Adrenal gland (tissue), 12 donors: Measurements from ENCODE around the gene USP10. TPM values are rescaled to one million over a fixed set of nuclear protein-coding genes. Genes with fewer than 3 reads are reported as not detected.

Experiments used
- DNase-seq, 7 donors: peaks; one replicate each; pipeline ENCODE4 v3.0.0-alpha.2; 2019 to 2020
- H3K27ac ChIP-seq, 5 donors: fragments of 200-600 bp; sonication (generic) in 4 of 5; 1 replicate in 3 of 5; 2 replicates in 2 of 5; pipeline versions ENCODE4 v1.5.1 to v1.8.0; 2016 to 2020; ENCODE audit warnings: mild to moderate bottlenecking in 1 of 5
- H3K27me3 ChIP-seq: fragments of 200-600 bp; 2 replicates; pipeline ENCODE4 v1.8.0; 2021
- H3K36me3 ChIP-seq, 2 donors: fragments of 200-600 bp; replicated peaks in 1 of 2; 1 replicate in 1 of 2; 2 replicates in 1 of 2; pipeline versions ENCODE4 v1.5.1 to v1.8.0; 2018 to 2022
- H3K4me1 ChIP-seq, 2 donors: fragments of 200-600 bp; replicated peaks in 1 of 2; 1 replicate in 1 of 2; 2 replicates in 1 of 2; pipeline versions ENCODE4 v1.5.1 to v1.8.0; 2018 to 2021
- H3K4me3 ChIP-seq, 4 donors: fragments of 200-600 bp; sonication (generic) in 3 of 4; one replicate each; pipeline ENCODE4 v1.5.1; 2016 to 2018
- H3K9me3 ChIP-seq, 3 donors: fragments of 200-600 bp; sonication (generic) in 1 of 3; replicated peaks in 1 of 3; 1 replicate in 2 of 3; 2 replicates in 1 of 3; pipeline versions ENCODE4 v1.5.1 to v1.8.0; 2016 to 2021
- POLR2A ChIP-seq, 2 donors: fragments of 450-650 bp; IDR thresholded peaks; one replicate each; pipeline ENCODE4 v1.6.1; 2017; ENCODE audit warnings: antibody characterized with exemption in 2 of 2, mild to moderate bottlenecking in 2 of 2, moderate library complexity in 1 of 2
- WGBS, 4 donors: extraction: QIAGEN DNeasy Blood & Tissue Kit in 2 of 4; methylation state at CpG; one replicate each; pipeline versions ENCODE4 v1.1.5 to v1.1.7; 2013 to 2017; 5-methylcytosine and 5-hydroxymethylcytosine counted together
- intact Hi-C, 2 donors: fragments of 100-400 bp; cut with DNase I; formaldehyde crosslinking; loops; one replicate each; pipeline versions ENCODE4 v1.14.1 to v1.15.0; 2022 to 2023
- polyA plus RNA-seq, 3 donors: library from polyadenylated mRNA; stranded (reverse); fragments of 200-250 nt in 2 of 3; fragments of 350-450 nt in 1 of 3; fragmentation: Illumina TruSeq in 1 of 3; extraction: RNeasy Lipid Tissue Mini Kit (QIAGEN cat#74804) in 1 of 3; gene quantifications; one replicate each; pipeline ENCODE4 v1.2.3, GENCODE V29; 2013 to 2014
- total RNA-seq, 9 donors: library from RNA; depleted of rRNA in 4 of 9; stranded (reverse); fragments of >200 nt in 4 of 9; fragments of 120-200 nt in 1 of 9; fragmentation: NEBNext Ultra II Directional in 1 of 9; extraction: Animal tissue kit (Norgen Biotek cat#: 25700) in 1 of 9; gene quantifications; one replicate each; pipeline versions ENCODE4 v1.1.0 to v1.2.4, GENCODE V29; 2013 to 2023
- TF ChIP-seq, protein P1 (sequence below), 6 experiments: fragments of 450-650 bp in 4 of 6; fragments of 200-600 bp in 2 of 6; sonication (generic) in 1 of 6; IDR thresholded peaks; 1 replicate in 5 of 6; 2 replicates in 1 of 6; pipeline versions ENCODE4 v1.5.1 to v1.8.0; 2016 to 2021; ENCODE audit warnings: antibody characterized with exemption in 6 of 6, mild to moderate bottlenecking in 2 of 6, moderate library complexity in 1 of 6
- donor health status: healthy with polysubstance abuse.
- donor health status: Bipolar disorder and iron deficiency.
- donor health status: DM: yes; HTN: yes; CAD: no.
- donor health status: DM: no; HTN: no; CAD: no.
- donor health status: DM: no; HTN: no; CAD: no.
- donor health status: DM: yes; HTN: yes; CAD: no.

The USP10 gene
- total and polyA plus RNA-seq, 12 donors: 16.2 to 154 (median 60.4) TPM

DNA sequence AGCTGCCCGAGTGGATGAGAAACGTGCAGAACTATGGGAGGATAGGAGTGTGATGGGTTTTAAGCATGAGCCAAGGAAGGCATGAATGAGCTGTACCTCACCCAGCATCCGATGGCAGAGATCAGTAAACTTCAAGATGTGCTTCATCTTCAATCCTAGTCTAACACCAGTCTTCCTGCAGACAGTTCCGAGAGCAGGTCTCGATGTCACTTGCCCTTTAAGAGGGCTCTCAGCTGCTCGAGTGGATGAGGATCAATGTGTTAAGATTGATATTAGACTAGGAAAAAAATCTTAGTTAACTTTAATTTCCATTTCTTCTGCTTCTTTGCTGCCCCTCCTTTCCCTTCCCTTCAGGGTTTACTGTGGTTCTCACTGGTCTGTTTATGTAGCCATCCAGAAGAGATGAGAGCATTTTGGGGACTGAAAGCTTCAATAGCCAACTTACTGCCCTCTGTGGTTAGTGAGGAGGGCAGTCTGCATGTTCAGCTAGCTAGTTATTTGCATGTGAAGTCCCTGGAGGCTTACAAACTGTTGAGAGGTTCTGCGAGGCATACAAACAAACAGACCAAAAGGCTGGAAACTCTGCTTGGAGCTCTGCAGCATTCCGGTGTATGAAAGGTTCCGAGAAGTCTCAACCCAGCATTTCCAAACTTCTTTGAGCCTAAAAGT is 36.2 kb upstream of the USP10 start:
- DNase-seq: no peak
- peaks cover 5% of the 10 kb centered on the region in 2 donors for H3K4me1 ChIP-seq
- H3K27me3 ChIP-seq: no peaks in the 10 kb centered on the region
- 71 to 88% (median 75%) methylated on average over 9 of the region's 9 CpGs for WGBS, 4 donors
- H3K36me3 ChIP-seq: peaks cover 0 to 68% of the 10 kb centered on the region in 2 donors
- intact Hi-C loops: no loop called here
- TF ChIP-seq, protein P1, sequence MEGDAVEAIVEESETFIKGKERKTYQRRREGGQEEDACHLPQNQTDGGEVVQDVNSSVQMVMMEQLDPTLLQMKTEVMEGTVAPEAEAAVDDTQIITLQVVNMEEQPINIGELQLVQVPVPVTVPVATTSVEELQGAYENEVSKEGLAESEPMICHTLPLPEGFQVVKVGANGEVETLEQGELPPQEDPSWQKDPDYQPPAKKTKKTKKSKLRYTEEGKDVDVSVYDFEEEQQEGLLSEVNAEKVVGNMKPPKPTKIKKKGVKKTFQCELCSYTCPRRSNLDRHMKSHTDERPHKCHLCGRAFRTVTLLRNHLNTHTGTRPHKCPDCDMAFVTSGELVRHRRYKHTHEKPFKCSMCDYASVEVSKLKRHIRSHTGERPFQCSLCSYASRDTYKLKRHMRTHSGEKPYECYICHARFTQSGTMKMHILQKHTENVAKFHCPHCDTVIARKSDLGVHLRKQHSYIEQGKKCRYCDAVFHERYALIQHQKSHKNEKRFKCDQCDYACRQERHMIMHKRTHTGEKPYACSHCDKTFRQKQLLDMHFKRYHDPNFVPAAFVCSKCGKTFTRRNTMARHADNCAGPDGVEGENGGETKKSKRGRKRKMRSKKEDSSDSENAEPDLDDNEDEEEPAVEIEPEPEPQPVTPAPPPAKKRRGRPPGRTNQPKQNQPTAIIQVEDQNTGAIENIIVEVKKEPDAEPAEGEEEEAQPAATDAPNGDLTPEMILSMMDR (IDR thresholded peaks at IDR 0.05): no peak
- no peak for TF ChIP-seq POLR2A (IDR thresholded peaks at IDR 0.05)
- no peak overlapping the region for H3K4me3 ChIP-seq
- no peak overlapping the region for H3K27ac ChIP-seq
- H3K9me3 ChIP-seq: no peaks in the 10 kb centered on the region

DNA sequence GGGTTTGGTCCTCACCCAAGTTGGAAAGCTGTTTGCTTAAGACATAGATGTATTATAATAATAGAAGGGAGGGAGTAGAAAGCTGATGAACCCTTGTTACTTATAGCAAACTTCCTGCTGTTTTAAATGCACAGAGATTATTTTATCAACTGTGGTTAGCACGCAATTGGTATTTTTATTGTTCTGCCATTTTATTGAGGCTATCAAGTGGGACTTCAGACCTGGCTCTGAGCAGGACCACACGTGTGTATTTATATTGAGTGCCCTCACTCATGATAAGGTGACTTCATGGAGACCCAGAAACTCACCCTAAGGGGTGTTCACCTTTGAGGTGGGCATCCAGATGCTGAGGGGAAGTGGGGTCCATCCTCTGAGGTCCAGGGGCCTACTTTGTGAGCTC is 34.4 kb upstream of the USP10 start:
- no peak for TF ChIP-seq POLR2A (IDR thresholded peaks at IDR 0.05)
- TF ChIP-seq, protein P1 (IDR thresholded peaks at IDR 0.05): no peak
- no peaks in the 10 kb centered on the region for H3K9me3 ChIP-seq
- H3K27me3 ChIP-seq: no peaks in the 10 kb centered on the region
- WGBS, 4 donors: 89 to 100% (median 93%) methylated on average over 2 of the region's 2 CpGs
- no peak overlapping the region for H3K27ac ChIP-seq
- H3K36me3 ChIP-seq: peaks cover 0 to 50% of the 10 kb centered on the region in 2 donors
- intact Hi-C loops: no loop called here
- no peak for DNase-seq
- no peak overlapping the region for H3K4me3 ChIP-seq
- no peaks in the 10 kb centered on the region for H3K4me1 ChIP-seq

DNA sequence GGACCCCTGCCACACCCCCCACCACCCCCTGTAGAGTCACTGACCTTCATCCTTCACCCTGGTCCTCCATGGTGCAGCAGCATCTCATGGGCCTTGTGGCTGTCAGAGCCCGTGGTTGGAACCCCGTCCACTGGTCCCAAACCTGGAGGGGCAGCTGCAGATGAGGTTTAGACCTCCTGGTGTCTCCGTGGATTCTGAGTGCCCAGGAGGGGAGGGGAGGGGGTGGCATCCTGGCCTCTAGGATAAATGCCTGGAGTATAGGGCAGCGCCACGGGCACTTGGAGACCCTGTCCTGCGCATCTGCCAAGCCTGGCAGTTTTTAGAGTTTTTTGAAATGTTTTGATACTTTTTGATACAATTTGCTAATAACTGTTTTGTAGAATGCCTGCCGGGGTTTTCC is 34.0 kb upstream of the USP10 start:
- Histone ChIP-seq H3K27me3 (no peaks in the 10 kb centered on the region), H3K36me3 (peaks cover 0 to 45% of the 10 kb centered on the region in 2 donors), H3K4me3 (no peak overlapping the region), H3K9me3 (no peaks in the 10 kb centered on the region), H3K4me1 (no peaks in the 10 kb centered on the region), H3K27ac (no peak overlapping the region)
- intact Hi-C loops: no loop called here
- no peak for DNase-seq
- no peak for TF ChIP-seq POLR2A (IDR thresholded peaks at IDR 0.05)
- 82 to 97% (median 94%) methylated on average over 5 to 7 of the region's 7 CpGs for WGBS, 4 donors

DNA sequence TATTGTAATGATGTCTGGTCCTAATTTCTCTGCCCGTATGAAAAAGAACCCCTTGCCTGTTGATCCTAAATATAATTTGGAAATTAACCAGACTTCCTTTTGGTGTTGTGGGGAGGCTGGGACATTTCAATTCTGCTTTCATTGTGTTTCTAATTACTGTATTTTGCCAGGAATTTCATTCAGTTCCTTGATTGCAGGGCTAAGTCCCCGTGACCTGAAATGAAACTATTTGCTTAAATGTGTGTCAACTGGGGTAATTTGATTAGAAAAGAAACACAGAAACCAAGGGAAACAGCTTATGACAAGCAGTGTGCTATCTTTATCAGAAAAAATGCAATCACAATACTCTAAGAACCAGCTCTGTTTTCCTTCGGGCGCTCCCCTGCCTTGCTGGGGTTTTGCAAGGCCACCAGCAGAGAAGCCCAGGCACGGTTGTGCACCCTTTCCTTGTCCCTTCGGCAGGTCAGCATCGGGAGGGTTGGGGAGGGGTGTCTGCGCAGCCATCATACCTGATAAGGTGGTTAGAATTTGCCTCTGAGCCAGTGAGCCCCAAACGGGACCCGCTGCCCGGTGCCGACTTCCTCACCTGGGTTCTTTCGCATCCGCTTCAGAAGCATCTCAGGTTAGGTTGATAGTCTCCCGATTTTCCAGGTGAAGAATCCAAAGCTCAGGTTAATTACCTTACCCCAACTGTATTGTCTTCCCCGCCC is 32.0 kb upstream of the USP10 start:
- peaks cover 0 to 27% of the 10 kb centered on the region in 2 donors for H3K36me3 ChIP-seq

More for the DNA sequence above, 32.0 kb upstream of the USP10 start:
- intact Hi-C loops: no loop called here
- TF ChIP-seq POLR2A (IDR thresholded peaks at IDR 0.05): no peak
- TF ChIP-seq, protein P1 (IDR thresholded peaks at IDR 0.05): no peak
- Histone ChIP-seq H3K27me3 (no peaks in the 10 kb centered on the region), H3K9me3 (no peaks in the 10 kb centered on the region), H3K4me3 (no peak overlapping the region), H3K4me1 (no peaks in the 10 kb centered on the region), H3K27ac (no peak overlapping the region)
- WGBS, 4 donors: 71 to 88% (median 84%) methylated on average over 16 of the region's 16 CpGs
- DNase-seq: no peak
